ENCODE measurements around the gene CREG2.

GRCh38 chr2:101415884-101416283 is 28.6 kb upstream of the CREG2 start:
- TF ChIP-seq POLR2A (IDR thresholded peaks at IDR 0.05) = no peak
- TF ChIP-seq, protein P1, sequence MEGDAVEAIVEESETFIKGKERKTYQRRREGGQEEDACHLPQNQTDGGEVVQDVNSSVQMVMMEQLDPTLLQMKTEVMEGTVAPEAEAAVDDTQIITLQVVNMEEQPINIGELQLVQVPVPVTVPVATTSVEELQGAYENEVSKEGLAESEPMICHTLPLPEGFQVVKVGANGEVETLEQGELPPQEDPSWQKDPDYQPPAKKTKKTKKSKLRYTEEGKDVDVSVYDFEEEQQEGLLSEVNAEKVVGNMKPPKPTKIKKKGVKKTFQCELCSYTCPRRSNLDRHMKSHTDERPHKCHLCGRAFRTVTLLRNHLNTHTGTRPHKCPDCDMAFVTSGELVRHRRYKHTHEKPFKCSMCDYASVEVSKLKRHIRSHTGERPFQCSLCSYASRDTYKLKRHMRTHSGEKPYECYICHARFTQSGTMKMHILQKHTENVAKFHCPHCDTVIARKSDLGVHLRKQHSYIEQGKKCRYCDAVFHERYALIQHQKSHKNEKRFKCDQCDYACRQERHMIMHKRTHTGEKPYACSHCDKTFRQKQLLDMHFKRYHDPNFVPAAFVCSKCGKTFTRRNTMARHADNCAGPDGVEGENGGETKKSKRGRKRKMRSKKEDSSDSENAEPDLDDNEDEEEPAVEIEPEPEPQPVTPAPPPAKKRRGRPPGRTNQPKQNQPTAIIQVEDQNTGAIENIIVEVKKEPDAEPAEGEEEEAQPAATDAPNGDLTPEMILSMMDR (IDR thresholded peaks at IDR 0.05) = no peak
- no peak for TF ChIP-seq EP300 (IDR thresholded peaks at IDR 0.05)
- no peak for TF ChIP-seq POLR2AphosphoS5 (IDR thresholded peaks at IDR 0.05)

Data from upper lobe of left lung (tissue), 4 donors.